HepG2 (cell line): ENCODE results near the gene RNASE8. TPM values are rescaled to one million over a fixed set of nuclear protein-coding genes. Genes with fewer than 3 reads are reported as not detected.

Experiments
- ATAC-seq: fragments of 200-7000 bp; cut with Tn5 transposase; 3 replicates; pipeline ENCODE4 v1.9.1; 2020; ENCODE audit warnings: mild to moderate bottlenecking, moderate library complexity
- BruUV-seq: library from RNA; stranded (reverse); fragments of 400-500 nt; replicated peaks from 2 replicates; lab custom pipeline; 2021; lab: Mats Ljungman, UMichigan
- CTCF ChIA-PET: fragments of 300-600 bp; formaldehyde crosslinking; extraction: SDS; loops from one replicate; lab custom pipeline; 2021; ENCODE audit warnings: low total read pairs, inconsistent platforms, low intra/inter-chr PET ratio; lab: Yijun Ruan, JAX
- POLR2A ChIA-PET: fragments of 350-600 bp; sonication (Branson Sonifier 250); formaldehyde crosslinking; loops from one replicate; lab custom pipeline; 2020; ENCODE audit warnings: antibody characterized with exemption, inconsistent platforms; lab: Yijun Ruan, JAX
- DNase-seq: peaks from one replicate; pipeline ENCODE4 v3.0.0-alpha.2; 2015; ENCODE audit warnings: low spot score
- FAIRE-seq: peaks from 3 replicates; lab custom pipeline; 2011; peaks lifted over from hg19 to GRCh38; lab: Jason Lieb, UNC
- H2AFZ ChIP-seq: one replicate; pipeline ENCODE4 v1.6.1; 2011; ENCODE audit warnings: low read length, inconsistent platforms
- H3K27ac ChIP-seq: fragments of 300-600 bp; 3 replicates; pipeline ENCODE4 v1.8.0; 2011; ENCODE audit warnings: mixed run types, mild to moderate bottlenecking, mixed read lengths, low read length, inconsistent platforms; ENCODE audit not compliant: insufficient read depth; ENCODE audit errors: extremely low read length
- H3K27me3 ChIP-seq, 2 experiments: fragments of 200-600 bp in 1 of 2; 2 replicates in 1 of 2; 3 replicates in 1 of 2; pipeline versions ENCODE4 v1.6.0 to v1.8.0; 2011; ENCODE audit warnings: low read length in 2 of 2, mild to moderate bottlenecking in 2 of 2, moderate library complexity in 2 of 2, inconsistent platforms in 1 of 2; ENCODE audit not compliant: insufficient read depth in 2 of 2, control insufficient read depth in 1 of 2
- H3K36me3 ChIP-seq, 2 experiments: fragments of 200-600 bp in 1 of 2; replicated peaks in 1 of 2; 2 replicates in 1 of 2; 3 replicates in 1 of 2; pipeline versions ENCODE4 v1.5.1 to v1.8.0; 2011; ENCODE audit warnings: low read length in 2 of 2, inconsistent platforms in 1 of 2; ENCODE audit not compliant: insufficient read depth in 2 of 2, control insufficient read depth in 1 of 2
- H3K4me1 ChIP-seq: 2 replicates; pipeline ENCODE4 v1.5.1; 2012; ENCODE audit warnings: low read length, inconsistent platforms; ENCODE audit not compliant: insufficient read depth
- H3K4me2 ChIP-seq: 2 replicates; pipeline ENCODE4 v1.6.0; 2011; ENCODE audit warnings: low read depth, low read length, inconsistent platforms
- H3K4me3 ChIP-seq, 3 experiments: fragments of 200-600 bp in 1 of 3; sonication (generic), shearing (Covaris generic) in 1 of 3; replicated peaks in 1 of 3; 2 replicates each; pipeline ENCODE4 v1.5.1; 2011 to 2016; ENCODE audit warnings: low read length in 3 of 3, inconsistent platforms in 2 of 3, low read depth in 2 of 3, mild to moderate bottlenecking in 2 of 3, control low read depth in 1 of 3, mixed read lengths in 1 of 3; ENCODE audit not compliant: insufficient read depth in 1 of 3
- H3K79me2 ChIP-seq: one replicate; pipeline ENCODE4 v1.6.1; 2011; ENCODE audit warnings: low read length, inconsistent platforms; ENCODE audit not compliant: insufficient read depth
- H3K9ac ChIP-seq: 2 replicates; pipeline ENCODE4 v1.6.0; 2011; ENCODE audit warnings: mild to moderate bottlenecking, low read depth, low read length, inconsistent platforms; ENCODE audit not compliant: insufficient read depth
- H3K9me3 ChIP-seq: 2 replicates; pipeline ENCODE4 v1.5.1; 2012; ENCODE audit warnings: mild to moderate bottlenecking, low read length
- H4K20me1 ChIP-seq: 2 replicates; pipeline ENCODE4 v1.6.0; 2011; ENCODE audit warnings: inconsistent platforms, mild to moderate bottlenecking, low read length, moderate library complexity; ENCODE audit not compliant: insufficient read depth
- MAF1 ChIP-seq: sonication (generic); formaldehyde crosslinking; IDR thresholded peaks from 2 replicates; pipeline ENCODE4 v1.5.0; 2020; ENCODE audit warnings: missing genetic modification reagents, borderline replicate concordance
- MAZ ChIP-seq, 2 experiments: sonication (generic) in 1 of 2; formaldehyde crosslinking in 1 of 2; IDR thresholded peaks; 2 replicates each; pipeline versions ENCODE4 v1.5.0 to v1.6.1; 2012 to 2020; ENCODE audit warnings: low read depth in 2 of 2, mild to moderate bottlenecking in 2 of 2, borderline replicate concordance in 1 of 2, improper control_type of control experiment in 1 of 2, low read length in 1 of 2, missing genetic modification reagents in 1 of 2, moderate library complexity in 1 of 2
- PPARG ChIP-seq: conservative IDR thresholded peaks from 2 replicates; pipeline ENCODE4 v1.6.1; 2016; ENCODE audit warnings: missing biosample characterization, missing genetic modification reagents
- PREB ChIP-seq: sonication (generic); formaldehyde crosslinking; IDR thresholded peaks from 2 replicates; pipeline ENCODE4 v1.4.0; 2020; ENCODE audit warnings: missing genetic modification reagents
- RAD51 ChIP-seq: fragments of 450-650 bp; IDR thresholded peaks from 2 replicates; pipeline ENCODE4 v1.6.1; 2016; ENCODE audit warnings: borderline replicate concordance
- RARA ChIP-seq: IDR thresholded peaks from 2 replicates; pipeline ENCODE4 v1.6.1; 2016; ENCODE audit warnings: missing genetic modification reagents, missing compliant biosample characterization
- SATB2 ChIP-seq: sonication (generic); formaldehyde crosslinking; IDR thresholded peaks from 2 replicates; pipeline ENCODE4 v1.5.0; 2020; ENCODE audit warnings: missing genetic modification reagents
- SMYD3 ChIP-seq: sonication (generic); formaldehyde crosslinking; IDR thresholded peaks from 2 replicates; pipeline ENCODE4 v1.8.1; 2023; ENCODE audit warnings: mild to moderate bottlenecking, missing genetic modification reagents
- SP1 ChIP-seq, 2 experiments: fragments of 450-650 bp in 1 of 2; sonication (generic) in 1 of 2; formaldehyde crosslinking in 1 of 2; IDR thresholded peaks; 2 replicates each; pipeline versions ENCODE4 v1.4.0 to v1.6.1; 2016 to 2020; ENCODE audit warnings: missing genetic modification reagents in 1 of 2
- SYNCRIP ChIP-seq: fragments of 200-400 bp; formaldehyde crosslinking; IDR thresholded peaks from 2 replicates; pipeline ENCODE4 v1.6.1; 2018; ENCODE audit warnings: mild to moderate bottlenecking, low read depth, low read length; ENCODE audit not compliant: insufficient read depth
- TFAP4 ChIP-seq: sonication (generic); IDR thresholded peaks from 2 replicates; pipeline ENCODE4 v1.6.1; 2016; ENCODE audit warnings: low read depth, borderline replicate concordance
- ZBTB25 ChIP-seq: IDR thresholded peaks from 2 replicates; pipeline ENCODE4 v1.6.1; 2018; ENCODE audit warnings: missing genetic modification reagents
- ZKSCAN8 ChIP-seq: IDR thresholded peaks from 2 replicates; pipeline ENCODE4 v1.6.1; 2016; ENCODE audit warnings: borderline replicate concordance, missing genetic modification reagents, missing compliant biosample characterization
- ZNF580 ChIP-seq: IDR thresholded peaks from 2 replicates; pipeline ENCODE4 v1.6.1; 2016; ENCODE audit warnings: low read depth, borderline replicate concordance
- ZNF607 ChIP-seq: sonication (generic); formaldehyde crosslinking; IDR thresholded peaks from 2 replicates; pipeline ENCODE4 v1.5.1; 2020; ENCODE audit warnings: missing genetic modification reagents, mild to moderate bottlenecking, borderline replicate concordance
- ZNF768 ChIP-seq: sonication (generic); formaldehyde crosslinking; IDR thresholded peaks from 2 replicates; pipeline ENCODE4 v1.4.0; 2020; ENCODE audit warnings: missing genetic modification reagents
- ZNF784 ChIP-seq: sonication (generic); formaldehyde crosslinking; IDR thresholded peaks from 2 replicates; pipeline ENCODE4 v1.5.1; 2020; ENCODE audit warnings: missing genetic modification reagents, mild to moderate bottlenecking, borderline replicate concordance
- ZSCAN20 ChIP-seq: sonication (generic); formaldehyde crosslinking; IDR thresholded peaks from 2 replicates; pipeline ENCODE4 v1.4.0; 2020; ENCODE audit warnings: missing genetic modification reagents, mild to moderate bottlenecking, borderline replicate concordance
- ZSCAN22 ChIP-seq: sonication (generic); formaldehyde crosslinking; IDR thresholded peaks from 2 replicates; pipeline ENCODE4 v1.4.0; 2020; ENCODE audit warnings: mild to moderate bottlenecking, missing genetic modification reagents
- whole genome bisulfite sequencing: methylation state at CpG from one replicate; pipeline ENCODE4 v1.1.6; 2017; ENCODE audit warnings: low lambda C conversion rate; 5-methylcytosine and 5-hydroxymethylcytosine counted together
- in situ Hi-C: cut with HindIII; loops from 2 replicates; pipeline ENCODE4 v1.10.0; 2017; ENCODE audit warnings: low pct_unique_long_range_greater_than_20kb; ENCODE audit not compliant: extremely low pct_ligation_motif_present
- intact Hi-C: fragments of 100-400 bp; cut with micrococcal nuclease; formaldehyde crosslinking; loops from one replicate; pipeline ENCODE4 v1.10.0; 2022; ENCODE audit not compliant: unreplicated experiment
- polyA plus RNA-seq, 8 experiments: library from polyadenylated mRNA; depleted of rRNA in 3 of 8; stranded (reverse) in 7 of 8; unstranded in 1 of 8; fragments of >200 nt; fragmentation: Illumina TruSeq in 4 of 8; extraction: Trizol in 4 of 8; gene quantifications; 2 replicates each; pipeline versions ENCODE4 v1.2.1 to v1.2.3, GENCODE V29; 2011 to 2016; ENCODE audit warnings: low read depth in 4 of 8, missing spikeins in 1 of 8, mixed read lengths in 1 of 8; ENCODE audit not compliant: insufficient read depth in 1 of 8
- total RNA-seq, 5 experiments: library from RNA; depleted of rRNA; stranded (reverse); fragments of >200 nt; fragmentation: Illumina TruSeq; extraction: Trizol; gene quantifications; 2 replicates each; pipeline ENCODE4 v1.2.3, GENCODE V29; 2016; ENCODE audit warnings: low read depth in 1 of 5

The RNASE8 gene
- total and polyA plus RNA-seq, 2 of the 13 experiments (the other 11 are each of a cell fraction or from before 2014, with no cell fraction given): not detected

GRCh38 chr14:21054123-21054767 lies 3.4 kb upstream of the RNASE8 start:
- no peak overlapping the region for H2AFZ ChIP-seq
- peak overlapping the region; percentile 71 for H3K4me2 ChIP-seq
- intact Hi-C loops (loop anchor here (1.0 to 2.0 kb wide), 4 partner anchors 8 to 29 kb away; partner anchors contain the start of gene NDRG2), in situ Hi-C loops (no loop called here)
- FAIRE-seq: peak; percentile 97
- ChIA-PET CTCF (interaction anchor here (1.3 to 3.2 kb wide), 3 partner anchors 14 to 40 kb away, joined by 3 to 12 read pairs (median 6); no protein-coding TSS in a partner anchor), POLR2A (interaction anchor here (0.8 to 2.1 kb wide), 16 partner anchors 8 to 372 kb away, joined by 3 to 46 read pairs (median 10); partner anchors contain the start of genes ARHGEF40, NDRG2 and RNASE4)
- no peaks in the 10 kb centered on the region for H4K20me1 ChIP-seq
- peak overlapping the region in 2 of 3 experiments; percentile 13 to 40; a peak in 2 of 6 replicates for H3K4me3 ChIP-seq
- peak; percentile 94 for ATAC-seq
- H3K36me3 ChIP-seq: no peaks in the 10 kb centered on the region
- no peaks in the 10 kb centered on the region for H3K9me3 ChIP-seq
- no TSS peak for BruUV-seq
- peak overlapping the region; percentile 72 for H3K9ac ChIP-seq
- no peaks in the 10 kb centered on the region for H3K79me2 ChIP-seq
- WGBS: 3% methylated on average over 3 of the region's 3 CpGs
- peak; percentile 99 for DNase-seq
- no peaks in the 10 kb centered on the region for H3K27me3 ChIP-seq
- peak overlapping the region; percentile 92 for H3K27ac ChIP-seq
- peaks cover 98% of the 10 kb centered on the region for H3K4me1 ChIP-seq
- TF ChIP-seq SYNCRIP (no peak), TFAP4 (peak; percentile 77; the same call in 1 of the 2 replicates), PREB (CRISPR knock-in tag) (no peak), SMYD3 (0 out of 2 replicates have a peak, but pooled peaks have one; percentile 30), PPARG (CRISPR knock-in tag) (peak; percentile 99), MAF1 (CRISPR knock-in tag) (no peak), RARA (peak; percentile 91), ZBTB25 (CRISPR knock-in tag) (peak; percentile 88), ZNF607 (CRISPR knock-in tag) (no peak; the same call in 1 of the 2 replicates), SP1 (IDR thresholded peaks at IDR 0.05) (no peak), SP1 (CRISPR knock-in tag; IDR thresholded peaks at IDR 0.05) (peak; percentile 48; the same call in 1 of the 2 replicates), MAZ (IDR thresholded peaks at IDR 0.05; ENCODE audit: borderline replicate concordance, low read depth, low read length) (no peak), MAZ (CRISPR knock-in tag; IDR thresholded peaks at IDR 0.05; ENCODE audit: low read depth) (peak; percentile 45; the same call in 1 of the 2 replicates), RAD51 (no peak; the same call in 1 of the 2 replicates), ZKSCAN8 (CRISPR knock-in tag) (peak; percentile 69; the same call in 1 of the 2 replicates), SATB2 (no peak), ZNF768 (CRISPR knock-in tag) (no peak), ZNF580 (CRISPR knock-in tag) (peak; percentile 92; the same call in 1 of the 2 replicates), ZSCAN22 (no peak), ZSCAN20 (CRISPR knock-in tag) (no peak), ZNF784 (CRISPR knock-in tag) (peak; percentile 71; the same call in 1 of the 2 replicates)
